Fibroblast of the conjunctiva (primary cell): ENCODE measurements around the gene FOXP1.
"Not testable (repeated sequence)": the region's sequence is repeated elsewhere in the genome, so short reads cannot be mapped to it uniquely, and the experiment has no call there.

Experiments used
- DNase-seq: peaks from one replicate; pipeline ENCODE4 v3.0.0-alpha.2; 2010; ENCODE audit warnings: low read depth

Gene FOXP1

DNA sequence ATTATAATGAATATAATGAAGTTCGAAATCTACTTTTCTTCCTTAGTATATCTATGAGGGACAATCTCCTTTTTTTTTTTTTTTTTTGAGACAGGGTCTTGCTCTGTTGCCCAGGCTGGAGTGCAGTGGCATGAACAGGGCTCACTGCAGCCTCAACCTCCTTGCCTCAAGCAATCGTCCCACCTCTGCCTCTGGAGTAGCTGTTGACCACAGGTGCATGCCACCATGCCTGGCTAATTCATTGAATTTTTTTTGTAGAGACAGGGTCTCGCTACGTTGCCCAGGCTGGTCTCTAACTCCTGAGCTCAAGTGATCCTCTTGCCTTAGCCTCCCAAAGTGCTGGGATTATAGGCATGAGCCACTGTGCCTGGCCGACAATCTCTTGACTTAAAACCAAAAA lies 607.5 kb downstream of the FOXP1 start:
- DNase-seq, result not testable (repeated sequence)

GRCh38 chr3:70974747-70975146 lies 608.8 kb downstream of the FOXP1 start:
- no peak for DNase-seq

GRCh38 chr3:70973558-70973957 lies 610.0 kb downstream of the FOXP1 start:
- no peak for DNase-seq

- no peak for DNase-seq
Observed at GRCh38 chr3:70972855-70973254, 610.7 kb downstream of the FOXP1 start.

- DNase-seq, result no peak
Observed at GRCh38 chr3:70970952-70971351, 612.6 kb downstream of the FOXP1 start.

DNA sequence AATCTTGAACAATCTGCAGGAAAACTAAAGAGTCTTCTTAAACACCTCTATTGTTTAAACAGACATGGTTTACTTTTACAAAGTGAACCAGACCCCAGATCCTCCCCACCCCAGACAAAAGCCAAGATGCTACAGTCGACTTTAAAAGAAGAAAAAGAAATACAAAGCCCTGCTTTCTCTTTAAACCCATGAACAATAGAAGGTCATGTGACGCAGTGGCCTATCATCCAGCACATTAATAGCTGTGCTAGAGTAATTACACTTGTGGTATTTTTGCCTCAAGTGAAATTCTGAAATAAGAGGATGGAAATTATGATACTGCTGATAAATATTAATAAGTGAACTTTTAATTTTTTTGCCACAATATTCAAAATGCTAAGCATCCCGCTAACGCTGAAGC lies 613.4 kb downstream of the FOXP1 start:
- no peak for DNase-seq

DNA sequence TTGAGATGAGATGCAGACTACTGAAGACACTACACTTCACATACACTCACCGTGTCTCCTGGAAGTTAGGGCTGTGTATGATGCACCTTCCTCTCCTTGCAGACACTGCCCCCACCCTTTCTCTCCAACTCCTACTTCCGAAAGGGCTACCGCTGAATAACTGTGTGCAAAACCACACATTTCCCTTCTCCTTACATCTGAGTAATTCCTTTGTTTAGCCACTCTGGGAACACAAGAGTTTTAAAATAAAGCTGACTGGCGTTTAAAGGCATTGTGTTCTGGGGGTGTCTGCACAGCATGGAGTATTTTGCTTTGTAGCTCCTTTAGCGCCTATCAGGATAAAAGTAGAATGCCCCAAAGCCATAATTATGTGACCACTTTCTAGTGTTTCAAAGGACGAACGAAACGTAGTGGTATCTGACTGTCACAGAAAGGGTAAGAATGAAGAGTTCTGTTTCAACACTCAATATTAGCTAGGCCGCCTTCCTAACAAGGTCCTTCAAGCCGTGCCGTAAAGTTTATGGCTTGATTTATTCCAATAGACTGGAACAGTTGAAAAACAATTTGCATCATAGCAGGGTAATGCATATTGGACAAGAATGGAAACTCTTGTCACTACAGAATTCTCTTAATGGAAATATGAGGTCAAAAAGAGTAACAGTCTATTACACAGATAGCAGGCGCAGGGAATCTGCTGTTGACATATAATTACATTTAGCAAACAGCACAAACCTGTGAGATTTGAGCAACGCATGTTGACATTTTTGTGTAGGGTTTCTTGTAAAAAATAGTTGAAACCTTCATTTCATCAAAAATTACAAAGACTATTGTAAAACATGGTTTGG lies 619.9 kb downstream of the FOXP1 start:
- DNase-seq, result no peak

DNA sequence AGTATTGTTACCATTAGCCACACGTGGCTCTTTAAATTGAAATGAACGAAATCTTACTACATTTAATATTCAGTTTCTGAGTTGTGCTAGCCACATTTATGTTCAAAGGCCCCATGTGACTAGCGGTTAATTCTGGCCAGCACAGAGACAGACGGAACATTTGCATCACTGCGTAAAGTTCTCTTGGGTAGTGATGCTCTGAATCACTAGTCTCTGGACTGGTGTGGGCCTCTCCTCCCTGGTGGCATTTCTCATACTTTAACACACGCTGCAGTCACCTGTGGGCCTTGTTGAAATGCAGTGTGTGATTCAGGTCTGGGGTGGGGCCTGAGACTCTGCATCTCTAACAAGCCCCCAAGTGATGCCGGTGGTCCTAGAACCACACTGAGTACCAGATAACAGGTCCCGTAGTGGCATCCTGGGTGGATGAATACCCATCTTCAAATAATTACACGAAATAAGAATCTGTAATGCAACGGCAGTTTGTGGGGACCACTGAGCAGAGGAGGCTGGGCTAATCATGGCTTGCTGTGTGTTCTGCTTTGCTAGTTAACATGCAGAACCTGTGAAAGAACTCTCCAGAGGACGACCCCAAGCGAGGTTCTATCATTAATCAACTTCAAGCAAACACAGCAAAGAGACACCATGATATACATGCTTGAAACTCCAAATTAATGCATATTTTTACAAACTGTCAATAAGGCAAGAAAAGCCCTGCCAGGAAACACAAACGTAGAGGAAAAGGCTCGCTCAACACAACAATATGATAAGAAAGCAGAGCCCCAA lies 623.8 kb downstream of the FOXP1 start:
- no peak for DNase-seq

DNA sequence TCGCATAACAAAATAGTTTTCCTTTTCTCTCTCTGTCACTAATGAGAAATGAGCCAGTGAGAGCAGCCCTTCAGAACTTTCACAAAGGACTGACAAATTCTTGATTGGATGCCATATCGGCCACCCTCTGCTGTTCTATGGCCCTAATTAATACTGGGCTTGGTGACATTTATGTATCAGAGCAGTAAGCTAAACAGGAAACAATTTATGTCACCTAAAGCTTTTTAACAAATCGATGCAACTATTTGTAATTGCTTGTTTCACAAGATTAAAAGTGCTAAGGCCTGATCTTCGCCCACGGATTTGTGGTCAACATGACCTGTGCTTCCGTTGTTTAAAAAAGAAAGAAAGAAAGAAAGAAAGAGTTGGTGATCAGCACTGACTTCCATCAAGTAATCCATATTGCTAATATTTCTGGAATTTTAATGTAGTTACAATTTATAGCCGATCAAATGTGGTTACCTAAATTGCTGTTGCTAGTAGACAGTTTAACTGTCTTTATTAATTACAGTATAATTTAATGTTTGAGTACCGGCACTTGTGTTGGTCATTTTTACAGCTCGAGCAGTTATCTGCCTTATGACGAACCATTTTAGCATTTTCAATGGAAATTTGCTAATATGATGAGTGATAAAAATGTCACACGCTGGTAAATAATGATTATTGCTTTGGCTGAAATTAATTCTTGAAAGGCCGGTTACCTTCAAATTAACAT lies 631.3 kb downstream of the FOXP1 start:
- DNase-seq, result no peak

GRCh38 chr3:70951316-70951715 lies 632.2 kb downstream of the FOXP1 start:
- DNase-seq, result peak; percentile 8

GRCh38 chr3:70947579-70947978 lies 635.9 kb downstream of the FOXP1 start:
- DNase-seq, result no peak

GRCh38 chr3:70943886-70944285 lies 639.6 kb downstream of the FOXP1 start:
- peak; percentile 12 for DNase-seq

DNA sequence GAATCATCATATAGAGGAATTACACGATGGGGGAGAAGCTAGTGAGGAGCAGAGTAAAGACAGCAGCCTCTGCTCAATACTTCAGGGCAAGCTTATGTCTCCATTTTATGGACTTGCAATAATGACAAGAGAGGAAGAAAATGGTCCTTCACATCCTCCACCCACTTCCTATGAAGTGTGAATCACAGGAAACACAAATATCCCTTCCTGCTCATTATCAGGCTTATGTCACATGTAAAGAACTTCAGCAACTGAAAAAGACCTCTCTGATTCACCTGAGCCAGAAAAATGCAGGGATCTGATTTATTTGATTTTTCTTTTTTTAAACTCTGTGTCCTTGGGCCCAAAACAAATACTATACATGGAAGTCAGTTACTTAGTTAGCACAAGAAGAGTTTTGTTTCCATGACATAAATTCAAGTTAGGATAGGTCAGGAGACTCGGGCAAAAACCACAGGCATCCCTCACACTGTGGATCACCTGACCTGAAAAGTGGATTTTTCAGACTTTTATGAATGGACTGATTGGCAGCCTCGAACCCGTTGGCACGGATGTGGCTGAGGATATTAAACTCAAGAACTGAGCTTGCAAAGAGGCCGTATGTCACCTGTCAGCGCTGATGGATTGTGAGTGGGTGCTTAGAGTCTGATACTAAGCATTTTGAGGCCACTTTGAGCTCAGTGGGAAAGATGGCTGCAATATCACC lies 650.3 kb downstream of the FOXP1 start:
- no peak for DNase-seq

DNA sequence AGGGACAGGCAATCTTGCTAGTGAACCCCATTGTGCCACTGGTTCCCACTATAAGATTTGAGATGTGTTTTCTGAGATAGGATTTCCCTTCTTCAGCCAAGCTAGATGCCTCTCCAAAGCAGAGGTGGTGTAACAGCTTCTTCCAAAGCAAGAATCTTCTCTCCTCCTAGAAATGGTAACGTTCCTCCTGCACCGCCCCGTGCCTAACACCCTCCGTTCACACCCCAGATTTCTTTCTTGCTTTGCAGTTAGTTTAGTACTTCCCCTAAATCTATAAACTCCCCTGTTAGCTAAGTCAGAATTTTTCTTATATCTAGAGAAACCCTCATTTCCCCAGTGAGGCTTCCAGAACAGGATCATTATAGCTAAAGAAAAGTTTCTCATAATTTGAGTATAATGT lies 653.5 kb downstream of the FOXP1 start:
- no peak for DNase-seq

GRCh38 chr3:70927239-70927638 lies 656.3 kb downstream of the FOXP1 start:
- DNase-seq, result no peak

DNA sequence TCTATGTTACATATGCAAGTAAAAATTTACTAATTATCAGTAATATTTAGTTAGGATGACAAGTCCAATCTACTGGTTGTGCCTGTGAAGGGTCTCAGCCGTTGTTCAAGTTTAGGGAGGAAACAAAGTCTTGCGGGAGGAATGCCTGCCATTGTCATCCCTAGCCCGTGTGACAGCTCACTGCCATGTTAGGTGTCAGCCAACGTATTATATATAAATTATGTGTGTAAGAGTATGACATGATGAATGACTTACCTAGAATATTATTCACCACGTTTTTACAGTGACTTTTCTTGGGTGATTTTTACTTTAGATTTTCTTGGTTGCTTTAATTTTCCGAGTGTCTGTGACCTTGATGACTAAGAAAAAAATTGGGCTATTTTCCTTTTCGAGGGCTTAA lies 656.7 kb downstream of the FOXP1 start:
- no peak for DNase-seq

- no peak for DNase-seq
Observed at GRCh38 chr3:70919661-70920060, 663.9 kb downstream of the FOXP1 start.

- DNase-seq, result no peak
Observed at GRCh38 chr3:70919091-70919490, 664.4 kb downstream of the FOXP1 start.

DNA sequence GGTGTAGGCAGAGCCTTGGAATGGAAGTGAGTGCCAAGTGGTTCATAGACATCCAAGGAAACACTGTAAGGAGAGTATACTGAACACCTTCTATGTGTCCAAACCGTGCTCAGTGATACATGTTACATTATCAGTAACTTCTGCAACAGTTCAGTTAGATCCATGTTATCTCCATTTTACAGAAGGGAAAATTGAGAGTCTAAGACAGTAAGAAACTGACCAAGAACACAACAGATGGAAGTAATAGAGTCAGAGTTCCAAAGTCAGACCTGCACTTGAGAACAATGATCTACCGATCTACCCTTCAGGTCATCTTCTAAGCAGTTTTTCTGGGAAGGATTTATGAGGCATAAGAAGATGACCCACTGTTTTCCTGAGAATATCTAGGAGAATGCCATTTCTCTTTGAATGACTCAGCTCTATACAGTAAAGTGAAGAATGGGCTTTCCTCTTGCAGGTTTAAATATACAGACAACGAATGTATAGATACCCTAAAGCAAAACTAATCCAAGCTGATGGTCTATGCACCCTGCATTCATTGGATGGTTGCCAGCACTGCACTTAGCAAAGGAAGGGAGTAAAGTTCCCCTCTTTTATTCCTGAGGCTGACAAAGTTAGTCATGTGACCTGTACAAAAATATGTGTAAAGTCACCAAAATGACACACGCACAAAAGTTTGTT lies 667.0 kb downstream of the FOXP1 start:
- DNase-seq, result no peak

DNA sequence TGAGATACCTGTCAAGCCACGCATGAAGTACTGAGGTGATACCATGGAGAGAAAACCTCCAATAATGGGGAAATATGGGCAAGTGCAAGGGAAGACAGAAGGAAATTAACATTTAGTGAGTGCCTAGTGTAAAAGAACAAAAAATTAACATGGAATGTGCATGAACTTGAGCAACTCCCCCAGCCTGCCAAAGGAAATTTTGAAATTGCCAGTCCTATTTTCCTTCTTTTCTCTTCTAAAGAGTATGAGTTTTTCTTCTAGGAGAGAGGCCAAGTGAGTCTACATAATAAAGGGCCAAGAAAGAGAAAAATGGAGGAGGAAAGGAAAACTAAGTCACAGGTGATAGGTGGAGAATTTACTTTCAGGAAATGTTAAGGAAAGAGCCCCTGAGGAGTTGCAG lies 668.7 kb downstream of the FOXP1 start:
- no peak for DNase-seq

DNA sequence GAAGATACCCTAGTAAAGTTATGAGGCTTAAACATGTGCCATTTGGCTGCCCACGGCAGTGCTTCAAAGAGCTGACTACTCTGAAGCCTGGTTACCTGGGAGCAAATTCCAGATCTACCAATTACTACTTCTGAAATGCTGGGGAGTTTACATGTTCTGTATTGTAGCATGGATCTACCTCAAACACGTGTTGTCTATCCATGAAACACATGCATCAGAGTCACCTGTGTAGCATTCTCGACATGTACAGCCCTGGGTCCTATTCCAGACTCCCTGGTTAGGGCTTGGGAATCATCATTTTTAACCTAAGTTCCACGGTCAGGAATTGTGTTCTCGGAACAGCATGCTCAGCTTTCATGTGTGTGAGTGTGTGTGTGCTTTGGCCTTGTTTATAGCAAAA lies 671.8 kb downstream of the FOXP1 start:
- no peak for DNase-seq

DNA sequence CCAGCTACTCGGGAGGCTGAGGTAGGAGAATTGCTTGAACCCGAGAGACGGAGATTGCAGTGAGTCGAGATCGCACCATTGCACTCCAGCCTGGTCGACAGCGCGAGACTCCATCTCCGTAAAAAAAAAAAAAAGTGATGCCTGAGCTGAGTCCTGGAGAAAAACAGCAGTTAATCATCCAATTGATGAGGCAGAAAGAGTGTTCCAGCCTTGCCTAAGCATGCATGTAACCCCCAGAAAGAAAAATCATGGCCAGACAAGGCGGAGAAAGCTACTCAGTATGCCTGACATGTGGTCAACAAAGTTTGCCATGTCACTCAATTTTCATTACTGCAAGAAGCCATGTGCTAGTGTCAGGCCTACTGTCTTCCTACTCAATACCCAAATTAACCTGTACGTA lies 678.0 kb downstream of the FOXP1 start:
- DNase-seq, result no peak
